Caco-2 (cell line): ENCODE measurements around the gene GJC1. TPM values are rescaled to one million over a fixed set of nuclear protein-coding genes. Genes with fewer than 3 reads are reported as not detected.

Experiments
- BruUV-seq: library from RNA; stranded (reverse); fragments of 400-500 nt; replicated peaks from 2 replicates; lab custom pipeline; 2021; lab: Mats Ljungman, UMichigan
- CTCF ChIA-PET: fragments of 300-600 bp; sonication (Branson Sonifier 250); formaldehyde crosslinking; loops from one replicate; lab custom pipeline; 2022; ENCODE audit warnings: antibody characterized with exemption; lab: Charles Lee
- POLR2A ChIA-PET: fragments of 300-600 bp; sonication (Branson Sonifier 250); formaldehyde crosslinking; loops from one replicate; lab custom pipeline; 2022; ENCODE audit warnings: antibody characterized with exemption; lab: Charles Lee
- DNase-seq, 2 experiments: peaks; one replicate each; pipeline versions ENCODE4 v3.0.0 to v3.0.0-alpha.2; 2020 to 2022
- H3K27me3 ChIP-seq: replicated peaks from 2 replicates; pipeline ENCODE4 v1.6.0; 2011; ENCODE audit warnings: low read length; ENCODE audit not compliant: control insufficient read depth, insufficient read depth
- H3K36me3 ChIP-seq: 2 replicates; pipeline ENCODE4 v1.5.1; 2011; ENCODE audit warnings: low read length; ENCODE audit not compliant: control insufficient read depth, insufficient read depth
- H3K4me1 ChIP-seq: fragments of 250-450 bp; sonication (Bioruptor Pico); 2 replicates; pipeline ENCODE4 v1.5.1; 2020; ENCODE audit warnings: mild to moderate bottlenecking
- H3K4me3 ChIP-seq: 2 replicates; pipeline ENCODE4 v1.5.1; 2011; ENCODE audit warnings: low read depth, mild to moderate bottlenecking, control low read depth, low read length
- H3K9me3 ChIP-seq: fragments of 250-450 bp; sonication (Bioruptor Pico); 2 replicates; pipeline ENCODE4 v1.5.1; 2020; ENCODE audit warnings: mild to moderate bottlenecking, moderate library complexity
- H3K27ac Mint-ChIP-seq: one replicate; pipeline ENCODE4 v1.8.0; 2022; ENCODE audit warnings: mixed read lengths; ENCODE audit not compliant: unreplicated experiment
- H3K27me3 Mint-ChIP-seq: one replicate; pipeline ENCODE4 v1.8.0; 2022; ENCODE audit warnings: mixed read lengths; ENCODE audit not compliant: insufficient read depth, unreplicated experiment
- H3K36me3 Mint-ChIP-seq: one replicate; pipeline ENCODE4 v1.8.0; 2022; ENCODE audit warnings: mild to moderate bottlenecking, mixed read lengths; ENCODE audit not compliant: insufficient read depth, unreplicated experiment
- H3K4me1 Mint-ChIP-seq: one replicate; pipeline ENCODE4 v1.8.0; 2022; ENCODE audit warnings: low read depth, mixed read lengths; ENCODE audit not compliant: unreplicated experiment
- H3K4me3 Mint-ChIP-seq: one replicate; pipeline ENCODE4 v1.8.0; 2022; ENCODE audit warnings: mild to moderate bottlenecking, moderate library complexity, mixed read lengths; ENCODE audit not compliant: unreplicated experiment
- H3K9me3 Mint-ChIP-seq: one replicate; pipeline ENCODE4 v1.8.0; 2022; ENCODE audit warnings: mixed read lengths; ENCODE audit not compliant: unreplicated experiment
- CTCF ChIP-seq, 2 experiments: fragments of 200-600 bp in 1 of 2; IDR thresholded peaks; 1 replicate in 1 of 2; 2 replicates in 1 of 2; pipeline versions ENCODE4 v1.5.1 to v1.8.0; 2011 to 2022; ENCODE audit warnings: antibody characterized with exemption in 1 of 2, control low read depth in 1 of 2, inconsistent platforms in 1 of 2, low read depth in 1 of 2, low read length in 1 of 2, mild to moderate bottlenecking in 1 of 2, moderate library complexity in 1 of 2; ENCODE audit not compliant: insufficient read depth in 1 of 2, severe bottlenecking in 1 of 2, unreplicated experiment in 1 of 2
- intact Hi-C: fragments of 100-400 bp; cut with micrococcal nuclease; formaldehyde crosslinking; loops from one replicate; pipeline ENCODE4 v1.10.0; 2022; ENCODE audit not compliant: unreplicated experiment
- total RNA-seq: library from RNA; stranded (reverse); gene quantifications from 2 replicates; pipeline ENCODE4 v1.2.3, GENCODE V29; 2022

The GJC1 gene
- total RNA-seq, 1 experiment from 2014 or later, result 33.5 TPM

DNA sequence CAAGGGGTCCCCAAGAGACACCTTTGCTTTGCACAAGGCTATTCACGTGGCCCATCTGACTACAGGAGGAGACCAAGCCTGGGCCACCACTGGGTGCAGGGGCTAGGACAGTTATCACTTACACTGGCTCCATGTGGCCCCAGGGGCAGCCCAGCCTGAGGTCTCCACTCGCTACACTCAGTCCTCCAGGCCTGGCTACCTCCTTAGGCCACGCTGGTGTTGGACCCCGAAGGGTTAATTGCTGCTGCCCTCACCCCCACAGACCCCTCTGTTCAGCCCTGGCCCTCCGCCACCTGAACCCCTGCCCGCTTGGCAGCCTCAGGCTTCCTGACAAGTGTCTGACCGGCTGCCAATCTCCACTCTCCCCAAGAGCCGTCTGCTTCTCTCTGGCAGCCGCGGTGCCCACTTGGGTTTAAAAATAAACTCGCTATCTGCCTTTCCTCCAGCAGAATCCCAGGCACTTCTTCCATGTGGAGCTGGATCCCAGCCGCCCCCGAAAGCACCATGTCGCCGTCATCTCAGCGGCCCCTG is 43.5 kb downstream of the GJC1 start:
- Mint-ChIP-seq H3K27me3 (peaks cover 6% of the 10 kb centered on the region), H3K27ac (no peak overlapping the region), H3K4me3 (no peak overlapping the region), H3K9me3 (no peaks in the 10 kb centered on the region), H3K36me3 (no peaks in the 10 kb centered on the region), H3K4me1 (no peaks in the 10 kb centered on the region)
- intact Hi-C loops, result no loop called here
- ChIA-PET POLR2A (no interaction called here), CTCF (no interaction called here)
- Histone ChIP-seq H3K9me3 (no peaks in the 10 kb centered on the region), H3K27me3 (no peaks in the 10 kb centered on the region), H3K36me3 (no peaks in the 10 kb centered on the region), H3K4me1 (no peaks in the 10 kb centered on the region), H3K4me3 (no peak overlapping the region)
- no peak for DNase-seq
- BruUV-seq, result no TSS peak
- no peak for TF ChIP-seq CTCF (IDR thresholded peaks at IDR 0.05; ENCODE audit: insufficient read depth in 1 of 2, low read depth in 1 of 2, low read length in 1 of 2, severe bottlenecking in 1 of 2, unreplicated experiment in 1 of 2)

- TF ChIP-seq CTCF (IDR thresholded peaks at IDR 0.05; ENCODE audit: insufficient read depth in 1 of 2, low read depth in 1 of 2, low read length in 1 of 2, severe bottlenecking in 1 of 2, unreplicated experiment in 1 of 2), result no peak
- no TSS peak for BruUV-seq
- no peaks in the 10 kb centered on the region for H3K36me3 ChIP-seq
- no peak overlapping the region for H3K4me3 ChIP-seq
- Mint-ChIP-seq H3K4me3 (no peak overlapping the region), H3K9me3 (no peaks in the 10 kb centered on the region), H3K36me3 (no peaks in the 10 kb centered on the region), H3K27ac (no peak overlapping the region), H3K4me1 (no peaks in the 10 kb centered on the region), H3K27me3 (peaks cover 6% of the 10 kb centered on the region)
- no peaks in the 10 kb centered on the region for H3K9me3 ChIP-seq
- DNase-seq, result no peak
- H3K27me3 ChIP-seq, result no peaks in the 10 kb centered on the region
- POLR2A ChIA-PET, result no interaction called here
- intact Hi-C loops, result no loop called here
- CTCF ChIA-PET, result no interaction called here
- H3K4me1 ChIP-seq, result no peaks in the 10 kb centered on the region
Observed at GRCh38 chr17:44785921-44786320, 44.2 kb downstream of the GJC1 start.

- no peak for TF ChIP-seq CTCF (IDR thresholded peaks at IDR 0.05; ENCODE audit: insufficient read depth in 1 of 2, low read depth in 1 of 2, low read length in 1 of 2, severe bottlenecking in 1 of 2, unreplicated experiment in 1 of 2)
- no peaks in the 10 kb centered on the region for H3K27me3 ChIP-seq
- Mint-ChIP-seq H3K9me3 (no peaks in the 10 kb centered on the region), H3K4me3 (no peak overlapping the region), H3K36me3 (no peaks in the 10 kb centered on the region), H3K4me1 (no peaks in the 10 kb centered on the region), H3K27ac (no peak overlapping the region), H3K27me3 (peaks cover 4% of the 10 kb centered on the region)
- ChIA-PET CTCF (no interaction called here), POLR2A (no interaction called here)
- no TSS peak for BruUV-seq
- H3K36me3 ChIP-seq, result no peaks in the 10 kb centered on the region
- H3K4me1 ChIP-seq, result peaks cover 8% of the 10 kb centered on the region; the same call in 1 of the 2 replicates
- DNase-seq, result no peak
- intact Hi-C loops, result no loop called here
- no peaks in the 10 kb centered on the region for H3K9me3 ChIP-seq
- H3K4me3 ChIP-seq, result no peak overlapping the region
Observed at GRCh38 chr17:44782326-44782850, 47.7 kb downstream of the GJC1 start.
